IPS-20b (cell line): ENCODE measurements around the gene OR2F1.

Experiments used
- H3K27ac ChIP-seq: one replicate; pipeline ENCODE4 v1.5.1; 2013; ENCODE audit warnings: low read length
- H3K27me3 ChIP-seq: 2 replicates; pipeline ENCODE4 v1.6.1; 2013; ENCODE audit warnings: mild to moderate bottlenecking, low read length, inconsistent platforms; ENCODE audit not compliant: insufficient read depth
- H3K36me3 ChIP-seq: 2 replicates; pipeline ENCODE4 v1.6.1; 2013; ENCODE audit warnings: low read depth, mild to moderate bottlenecking, inconsistent platforms, low read length, moderate library complexity; ENCODE audit not compliant: insufficient read depth
- H3K4me1 ChIP-seq: 2 replicates; pipeline ENCODE4 v1.6.1; 2013; ENCODE audit warnings: mild to moderate bottlenecking, control low read depth, inconsistent platforms, low read length, moderate library complexity; ENCODE audit not compliant: insufficient read depth
- H3K4me3 ChIP-seq: 2 replicates; pipeline ENCODE4 v1.5.1; 2013; ENCODE audit warnings: mild to moderate bottlenecking, low read length, inconsistent platforms
- H3K9ac ChIP-seq: 2 replicates; pipeline ENCODE4 v1.6.1; 2013; ENCODE audit warnings: low read depth, mild to moderate bottlenecking, inconsistent platforms, low read length, moderate library complexity
- H3K9me3 ChIP-seq: 2 replicates; pipeline ENCODE4 v1.6.1; 2013; ENCODE audit warnings: mild to moderate bottlenecking, low read depth, low read length, inconsistent platforms; ENCODE audit not compliant: insufficient read depth

The OR2F1 gene

GRCh38 chr7:144011458-144012230 lies 57.0 kb downstream of the OR2F1 start:
- H3K27me3 ChIP-seq, result no peaks in the 10 kb centered on the region
- H3K27ac ChIP-seq, result no peak overlapping the region
- no peaks in the 10 kb centered on the region for H3K36me3 ChIP-seq
- H3K4me3 ChIP-seq, result no peak overlapping the region
- no peak overlapping the region for H3K9ac ChIP-seq
- no peaks in the 10 kb centered on the region for H3K4me1 ChIP-seq
- peaks cover 27% of the 10 kb centered on the region for H3K9me3 ChIP-seq
